HG02642 (cell line): ENCODE results near the gene RSAD2.
"Not testable (repeated sequence)": the region's sequence is repeated elsewhere in the genome, so short reads cannot be mapped to it uniquely, and the experiment has no call there.

Experiments used
- ATAC-seq: cut with Tn5 transposase; IDR thresholded peaks from one replicate; pipeline ENCODE4 v1.9.1; 2021; ENCODE audit warnings: mild to moderate bottlenecking; ENCODE audit not compliant: unreplicated experiment, poor library complexity

RSAD2 gene

DNA sequence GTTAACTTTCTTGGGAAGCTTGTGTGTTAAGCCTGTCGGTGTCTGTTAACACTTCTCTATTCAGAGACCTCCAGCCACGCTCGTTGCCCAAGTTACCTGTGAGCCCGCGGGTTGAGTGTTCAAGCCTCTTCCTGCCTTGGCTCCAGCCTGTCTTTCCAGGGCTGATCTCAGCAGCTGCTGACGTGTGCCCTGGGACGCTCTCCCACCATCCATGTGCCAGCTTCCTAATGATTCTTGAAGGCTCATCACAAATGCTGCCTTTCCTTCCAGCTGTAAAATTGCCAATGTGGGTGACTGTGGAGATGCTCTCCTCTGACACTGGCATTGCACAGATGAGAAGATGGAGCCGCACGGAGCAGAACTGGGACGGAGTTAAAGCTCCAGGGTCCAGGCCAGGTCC is 45.7 kb downstream of the RSAD2 start:
- no peak for ATAC-seq

DNA sequence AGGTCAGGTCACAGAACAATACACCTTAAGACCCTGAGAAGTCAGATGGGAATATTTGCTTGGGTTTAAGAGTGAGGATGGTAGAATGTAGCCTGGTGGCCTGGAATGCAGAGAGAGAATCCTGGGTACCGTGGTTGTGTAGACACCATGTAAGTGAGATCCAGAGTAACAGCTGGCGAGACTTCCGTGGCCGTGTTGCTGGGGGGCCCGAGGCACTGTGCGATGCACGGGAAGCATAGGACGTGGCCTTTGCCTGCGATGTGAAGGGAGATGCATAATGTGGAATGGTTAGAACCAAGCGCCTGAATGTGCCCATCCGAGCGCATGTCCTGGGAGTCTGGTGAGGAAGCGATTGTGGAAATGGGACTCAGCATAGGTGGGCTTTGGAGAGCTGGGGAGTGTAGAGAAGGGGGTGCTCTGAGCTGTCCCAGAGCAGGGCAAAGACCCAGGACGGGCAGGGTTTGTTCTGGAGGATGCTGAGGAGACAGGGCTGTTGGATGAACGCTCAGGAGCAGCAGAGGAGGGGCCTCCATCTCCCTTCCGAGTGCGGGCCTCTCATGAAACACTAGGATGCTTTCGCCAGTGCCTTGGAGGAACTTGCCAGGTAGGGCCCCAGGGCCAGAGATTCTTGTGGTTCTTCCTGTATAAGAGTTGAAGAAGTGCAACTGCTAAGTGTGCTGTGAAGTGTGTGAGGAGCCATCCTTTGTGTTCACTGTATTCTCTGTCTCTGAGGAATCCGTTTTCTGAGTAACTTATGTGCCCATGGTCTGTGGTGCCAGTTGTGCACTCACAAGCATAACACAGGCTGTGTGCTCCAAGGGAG is 46.7 kb downstream of the RSAD2 start:
- ATAC-seq: no peak

DNA sequence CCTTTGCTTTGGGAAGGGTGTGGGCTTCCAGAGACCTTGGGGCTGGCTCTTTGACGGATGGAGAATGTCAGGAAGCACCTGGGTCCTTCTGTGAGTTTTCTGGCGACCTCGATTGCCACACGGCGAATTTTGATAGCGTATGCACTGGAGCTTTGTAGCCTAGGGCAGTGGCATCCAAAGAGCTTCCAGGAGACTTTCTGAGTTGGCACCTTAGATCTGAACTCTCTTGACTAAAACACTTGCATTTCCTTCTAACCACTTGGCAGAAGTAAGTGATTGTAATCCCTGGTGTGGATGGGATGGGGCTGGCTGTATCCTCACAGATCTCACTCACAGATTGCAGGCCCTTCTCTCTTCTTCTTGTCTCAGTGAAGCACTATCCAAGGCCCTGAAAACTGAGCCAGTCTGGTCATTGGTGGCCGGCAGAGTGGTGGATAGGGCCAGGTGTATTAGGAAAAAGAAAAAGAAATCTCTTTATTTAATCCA is 47.4 kb downstream of the RSAD2 start:
- no peak for ATAC-seq

DNA sequence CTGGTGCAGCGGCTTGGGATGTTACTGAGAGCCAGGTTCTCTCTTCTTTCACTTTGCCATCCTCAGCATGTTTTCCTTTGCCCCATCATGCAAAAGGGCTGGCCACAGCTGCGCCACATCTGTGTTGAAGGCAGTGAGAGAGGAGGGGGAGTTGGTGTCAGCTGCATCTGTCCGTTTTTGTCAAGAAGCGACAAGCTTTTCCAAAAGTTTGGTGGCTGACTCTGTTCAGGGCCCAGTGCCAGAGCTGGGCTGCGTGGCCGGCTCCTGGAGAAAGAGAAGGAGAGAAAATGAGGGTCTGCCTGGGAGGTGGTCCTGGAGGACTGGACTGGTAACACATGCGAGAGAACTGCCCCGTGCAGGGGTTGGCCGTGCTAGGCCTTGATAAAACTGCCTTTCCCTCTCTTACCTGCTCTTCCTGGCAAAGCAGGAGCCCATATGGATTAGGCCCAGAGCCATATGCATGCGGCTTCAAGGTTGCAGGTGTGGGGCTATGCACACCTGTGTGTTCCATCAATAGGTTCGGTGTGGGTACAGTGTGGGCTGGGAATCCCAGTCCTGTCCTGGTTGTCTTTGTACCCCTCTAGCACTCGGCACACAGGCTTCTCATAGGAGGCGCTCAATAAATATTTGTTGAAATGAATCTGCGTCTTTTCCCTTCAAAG is 48.6 kb downstream of the RSAD2 start:
- ATAC-seq: no peak

DNA sequence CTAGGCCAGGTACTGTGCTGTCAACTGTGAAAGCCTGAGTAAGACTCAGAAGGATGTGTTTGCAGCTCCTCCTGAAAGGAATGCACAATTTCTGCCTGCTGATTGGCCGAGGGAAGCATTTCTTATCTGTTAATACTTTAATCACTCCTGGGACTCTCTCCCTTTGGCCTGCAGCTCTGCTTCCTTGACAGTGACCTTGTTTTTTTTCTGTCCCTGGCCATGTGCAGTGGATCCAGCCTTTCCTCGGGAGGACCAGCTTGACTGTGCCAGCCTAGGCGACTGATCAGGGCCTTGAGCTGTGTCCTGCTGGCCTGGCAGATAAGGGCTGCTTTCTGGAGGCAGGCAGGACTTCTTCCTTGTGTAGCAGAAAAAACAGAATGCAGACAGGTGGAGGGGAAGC is 49.6 kb downstream of the RSAD2 start:
- no peak for ATAC-seq

DNA sequence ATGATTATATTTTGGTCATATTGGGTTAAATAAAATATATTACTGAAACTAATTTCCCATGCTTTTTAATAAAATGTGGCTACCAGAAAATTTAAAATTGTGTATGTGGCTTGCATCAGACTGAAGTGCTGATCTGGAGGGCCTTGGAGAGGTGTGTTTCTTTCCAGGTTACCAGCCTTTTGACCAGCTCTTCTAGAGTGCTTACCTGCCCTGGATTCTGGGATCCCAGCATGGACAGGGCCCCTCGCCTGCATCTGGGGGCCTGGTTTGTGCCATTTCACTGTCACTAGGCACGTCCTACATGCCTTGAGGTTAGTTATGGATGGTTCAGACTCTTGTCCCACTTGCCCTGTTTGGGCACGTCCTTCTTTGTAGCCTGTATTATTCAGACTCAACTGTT is 50.2 kb downstream of the RSAD2 start:
- ATAC-seq: no peak

DNA sequence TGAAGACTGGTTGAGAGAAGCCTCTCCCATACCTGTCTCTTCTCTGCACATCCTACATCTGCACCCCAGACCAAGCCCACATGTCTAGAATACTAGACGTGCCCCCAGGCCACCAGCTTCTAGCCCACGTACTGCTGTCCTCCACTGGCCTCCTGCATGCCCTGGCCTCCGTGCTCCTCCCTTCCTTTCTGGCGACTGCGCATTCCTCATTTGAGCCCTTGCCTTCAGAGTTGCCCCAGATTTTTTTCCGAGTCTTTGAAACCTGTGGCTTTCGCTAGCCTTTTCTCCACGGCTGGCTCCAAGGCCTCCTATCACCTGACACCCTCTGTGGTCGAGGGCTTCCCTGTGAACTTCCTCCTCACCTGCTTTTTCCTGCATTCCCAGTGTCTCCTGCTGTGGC is 50.9 kb downstream of the RSAD2 start:
- no peak for ATAC-seq

DNA sequence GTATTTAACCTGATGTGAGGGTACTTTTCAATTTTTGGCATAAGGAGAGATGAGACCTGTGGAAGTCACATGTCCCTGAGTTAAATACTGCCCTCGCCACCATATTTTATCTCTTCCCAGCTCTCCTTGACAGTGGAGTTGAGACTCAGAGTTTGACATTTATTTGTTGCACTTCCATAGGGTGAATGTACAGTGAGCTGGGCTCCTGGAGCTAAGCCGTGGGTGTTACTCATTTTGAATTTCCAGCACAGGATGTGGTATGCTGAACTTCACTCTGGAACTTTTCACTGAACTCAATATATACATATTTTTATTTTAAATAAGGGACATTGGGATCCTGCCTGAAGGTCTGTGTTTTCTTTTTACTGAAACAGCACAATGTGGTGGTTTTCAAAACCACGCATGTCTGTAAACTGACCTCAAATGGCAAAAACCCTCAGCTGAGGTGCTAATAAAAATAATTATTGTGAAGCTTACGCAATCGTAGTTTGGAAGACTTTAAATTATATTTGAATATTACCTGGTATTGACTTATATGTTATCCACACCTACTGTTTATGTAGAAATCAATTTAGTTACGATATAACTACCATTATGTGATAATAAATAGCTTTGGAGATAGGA is 51.7 kb downstream of the RSAD2 start:
- ATAC-seq: no peak

DNA sequence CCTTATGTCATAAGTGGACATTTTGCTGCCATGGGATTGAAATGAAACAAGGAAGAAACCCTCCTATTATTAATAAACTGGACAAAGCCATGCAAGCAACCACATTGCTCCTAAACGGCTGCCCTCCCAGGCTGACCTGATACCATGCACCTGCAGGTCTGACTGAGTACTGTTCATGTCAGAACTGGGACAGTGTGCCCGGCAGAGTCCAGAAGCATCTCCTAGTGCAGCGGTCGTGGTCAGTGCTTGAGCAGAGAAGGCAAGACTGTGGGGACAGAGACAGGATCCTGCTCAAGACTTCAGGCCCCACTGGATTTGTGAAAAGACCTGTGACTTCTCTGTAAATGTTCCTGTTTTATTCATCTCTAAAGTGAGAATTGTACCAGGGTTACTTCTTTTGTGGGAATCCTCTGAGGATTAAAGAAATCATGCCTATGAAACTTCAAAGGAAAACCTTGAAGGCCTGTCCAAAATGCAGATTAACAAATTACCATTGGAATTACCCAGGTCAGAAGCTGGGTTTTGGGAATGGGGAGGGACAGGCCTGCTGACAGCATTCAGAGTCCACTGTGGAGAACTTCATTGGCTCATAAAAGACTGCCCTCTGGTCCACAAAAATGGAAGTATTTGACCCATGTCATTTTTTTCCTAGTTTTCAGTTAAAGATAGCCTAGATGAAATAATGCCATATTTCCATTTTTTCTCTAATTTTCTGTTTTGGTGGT is 53.5 kb downstream of the RSAD2 start:
- ATAC-seq: no peak

DNA sequence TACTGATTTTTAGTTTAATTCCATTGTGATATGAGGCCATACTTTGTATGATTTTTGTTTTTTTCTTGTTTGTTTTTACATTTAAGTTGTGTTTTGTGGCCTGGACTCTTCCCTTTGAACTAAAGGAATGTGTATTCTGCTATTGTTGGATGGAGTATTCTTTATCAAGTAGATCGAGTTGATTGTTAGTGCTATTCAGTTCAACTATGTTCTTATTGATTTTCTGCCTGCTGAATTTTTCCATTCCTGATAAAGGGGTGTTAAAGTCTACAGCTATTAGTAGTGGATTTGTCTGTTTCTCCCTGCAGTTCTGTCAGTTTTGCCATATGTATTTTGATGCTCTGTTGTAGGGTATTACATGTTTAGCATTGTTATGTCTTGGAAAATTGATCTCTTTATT is 54.2 kb downstream of the RSAD2 start:
- no peak for ATAC-seq

DNA sequence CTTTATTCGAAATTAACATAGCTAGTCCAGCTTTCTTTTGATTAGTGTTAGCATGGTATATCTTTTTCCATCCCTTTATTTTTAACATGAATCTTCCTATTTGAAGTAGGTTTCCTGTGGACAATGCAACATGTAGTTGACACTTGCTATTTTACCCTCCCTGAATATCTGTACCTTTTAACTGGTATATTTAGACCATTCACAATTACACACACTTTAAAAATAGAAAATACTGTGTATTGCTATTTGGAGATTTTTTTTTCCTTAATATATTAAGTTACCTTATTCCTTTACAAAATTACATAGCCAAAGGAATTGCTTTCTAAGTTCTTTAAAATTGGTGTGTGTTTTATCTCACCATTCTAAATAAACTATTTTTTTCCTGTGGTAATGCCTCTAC is 54.6 kb downstream of the RSAD2 start:
- no peak for ATAC-seq

DNA sequence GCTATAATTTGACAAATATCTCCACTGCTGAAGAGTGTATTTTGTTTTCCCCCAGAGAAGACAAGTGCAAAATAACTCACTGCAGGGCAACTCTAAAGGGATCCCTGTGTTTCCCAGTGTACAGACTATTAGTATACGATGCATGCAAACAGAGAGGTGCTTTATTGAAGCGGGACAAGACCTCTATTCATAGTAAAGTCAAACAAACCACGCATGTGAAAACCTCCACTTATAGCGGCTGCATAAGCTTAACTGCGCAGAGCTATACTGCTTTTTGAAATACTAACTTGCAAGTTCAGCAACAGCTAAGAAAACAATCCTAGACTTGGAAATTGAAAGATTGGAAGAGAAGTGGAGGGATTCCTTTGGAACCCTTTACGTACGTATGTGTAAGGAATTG is 55.3 kb downstream of the RSAD2 start:
- ATAC-seq: no peak

DNA sequence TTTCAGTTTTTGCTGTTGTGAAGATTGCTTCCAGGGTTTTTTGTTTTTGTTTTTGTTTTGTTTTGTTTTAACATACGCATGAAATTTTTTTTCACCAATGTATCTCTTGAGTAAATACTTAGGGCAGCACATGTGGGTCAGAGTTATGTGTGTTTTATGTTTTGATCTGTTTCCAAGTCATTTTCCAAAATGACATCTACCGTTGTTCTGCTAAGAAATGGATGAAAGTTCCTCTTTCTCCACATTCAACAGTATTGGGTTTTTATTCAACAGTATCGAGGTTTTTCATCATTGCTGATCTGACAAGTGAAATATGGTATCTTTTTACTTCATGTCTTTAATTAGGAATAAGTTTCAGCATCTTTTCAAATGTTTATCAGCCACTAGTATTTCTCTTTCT is 56.3 kb downstream of the RSAD2 start:
- ATAC-seq: no peak

DNA sequence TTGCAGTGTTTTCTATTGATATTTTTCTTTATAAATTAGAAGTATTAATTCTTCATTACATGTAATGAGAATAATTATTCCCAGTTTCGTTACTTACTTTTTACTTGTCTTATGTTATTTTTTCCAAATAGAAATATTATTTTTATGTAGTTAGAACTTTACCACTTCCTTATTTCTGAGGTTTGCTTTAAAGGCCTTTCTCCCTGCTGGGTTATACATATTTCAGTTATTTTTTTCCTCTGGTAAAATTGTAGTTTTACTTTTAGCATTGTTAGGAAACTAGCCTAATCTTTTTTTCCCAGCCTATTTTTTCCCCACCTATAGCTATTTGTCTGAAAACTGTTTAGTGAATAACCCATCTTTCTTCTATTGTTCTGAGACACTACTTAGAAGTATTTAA is 56.8 kb downstream of the RSAD2 start:
- no peak for ATAC-seq

DNA sequence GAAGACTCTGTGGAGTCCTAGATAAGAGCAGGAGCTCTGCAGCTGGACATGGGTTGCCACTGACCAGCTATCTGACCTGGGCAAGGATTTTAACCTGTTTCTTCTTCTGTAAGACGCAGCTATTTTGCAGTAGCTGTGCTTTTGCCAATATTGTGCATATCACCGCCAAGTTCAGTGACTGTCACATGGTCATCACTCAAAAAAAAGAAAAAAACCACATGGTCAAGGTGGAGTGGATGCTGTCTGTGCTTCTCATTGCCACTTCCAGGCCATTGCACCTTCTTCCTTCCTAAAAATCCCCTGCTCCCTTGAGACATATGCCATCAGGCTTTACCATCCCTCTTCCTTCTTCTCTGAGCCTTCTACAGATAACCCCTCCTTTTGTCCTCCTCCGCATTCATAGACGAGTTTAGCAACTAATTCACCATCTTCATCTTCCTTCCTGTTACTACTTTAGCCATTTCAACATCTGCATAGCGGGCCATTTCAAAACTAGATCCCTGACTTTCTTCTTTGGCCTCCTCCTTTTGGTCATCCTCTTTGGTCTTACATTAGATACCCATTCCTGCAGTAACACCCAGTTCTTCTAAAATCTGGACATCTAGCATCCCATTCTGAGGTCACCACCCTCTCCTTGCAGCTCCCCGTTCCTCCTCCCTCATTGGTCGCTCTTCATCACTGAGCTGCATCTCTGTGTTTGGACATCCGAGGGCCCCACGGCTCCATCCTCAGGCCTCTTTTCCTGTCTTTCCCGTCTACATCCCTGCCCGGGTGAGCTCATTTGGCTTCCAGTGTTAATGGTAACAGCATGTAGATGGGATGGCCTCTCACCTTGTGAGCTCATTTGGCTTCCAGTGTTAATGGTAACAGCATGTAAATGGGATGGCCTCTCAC is 57.4 kb downstream of the RSAD2 start:
- no peak for ATAC-seq

DNA sequence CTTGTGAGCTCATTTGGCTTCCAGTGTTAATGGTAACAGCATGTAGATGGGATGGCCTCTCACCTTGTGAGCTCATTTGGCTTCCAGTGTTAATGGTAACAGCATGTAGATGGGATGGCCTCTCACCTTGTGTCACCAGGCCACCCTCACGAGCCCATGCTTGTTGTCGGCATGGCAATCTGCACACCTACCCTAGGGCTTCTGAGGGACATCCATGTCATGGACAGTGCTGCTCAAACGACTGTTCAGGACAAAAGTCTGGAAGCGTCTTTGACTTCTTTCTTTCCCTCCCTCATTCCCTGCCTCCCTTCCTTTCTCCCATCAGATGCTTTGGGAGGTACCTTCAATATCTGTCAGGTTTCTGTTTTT is 58.1 kb downstream of the RSAD2 start:
- ATAC-seq: not testable (repeated sequence)

DNA sequence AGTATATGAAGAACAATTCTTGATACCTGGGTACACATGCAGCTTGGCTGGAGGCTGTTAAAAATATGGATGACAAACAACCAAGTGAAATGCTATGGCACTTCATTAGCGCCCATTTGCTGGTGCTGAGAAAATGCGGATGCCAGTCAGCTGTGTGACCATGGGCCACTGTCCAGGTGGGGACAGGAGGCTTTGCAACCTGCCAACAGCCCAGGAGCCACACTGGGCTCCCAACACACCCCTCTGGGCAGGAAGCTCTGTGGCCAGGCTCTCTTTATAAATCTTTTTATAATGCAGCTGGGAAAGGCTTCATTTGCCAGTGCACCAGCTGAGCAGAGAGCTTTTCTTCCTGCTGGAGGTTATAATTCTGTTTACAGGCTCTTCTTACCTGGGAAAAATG is 59.6 kb downstream of the RSAD2 start:
- no peak for ATAC-seq

DNA sequence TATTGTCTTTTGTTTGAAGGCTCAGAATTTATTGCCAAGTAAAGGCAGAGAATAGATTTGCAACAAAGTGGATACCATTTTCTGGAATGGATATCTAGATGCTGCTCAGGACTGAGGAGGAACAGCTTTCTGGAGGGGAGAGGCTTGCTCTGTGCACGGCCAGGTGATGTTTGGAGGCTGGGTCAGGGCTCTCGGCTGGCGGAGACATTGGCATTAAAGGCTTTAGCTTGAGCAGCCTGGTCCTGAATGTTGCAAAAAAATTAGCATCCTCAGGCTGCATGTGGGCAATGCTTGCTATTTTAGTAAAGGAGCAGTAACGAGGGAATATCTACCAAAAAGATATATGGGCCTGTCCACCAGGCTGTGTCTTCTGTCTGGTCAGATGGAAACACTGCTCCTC is 60.0 kb downstream of the RSAD2 start:
- ATAC-seq: no peak

DNA sequence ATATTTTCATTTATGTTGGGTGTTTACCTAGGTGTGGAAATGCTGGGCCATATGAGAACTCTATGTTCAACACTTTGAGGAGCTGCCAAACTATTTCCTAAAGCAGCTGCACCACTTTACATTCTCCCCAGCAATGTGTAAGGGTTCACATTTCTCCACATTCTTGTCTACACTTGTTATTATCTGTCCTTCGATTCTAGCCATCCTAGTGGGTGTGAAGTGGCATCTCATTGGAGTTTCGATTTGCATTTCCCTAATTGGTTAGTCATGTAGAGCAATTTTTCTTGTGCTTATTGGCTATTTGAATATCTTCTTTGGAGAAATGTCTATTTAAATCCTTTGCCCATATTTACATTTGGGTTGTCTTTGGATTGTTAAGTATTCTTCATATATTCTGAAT is 61.5 kb downstream of the RSAD2 start:
- ATAC-seq: no peak

DNA sequence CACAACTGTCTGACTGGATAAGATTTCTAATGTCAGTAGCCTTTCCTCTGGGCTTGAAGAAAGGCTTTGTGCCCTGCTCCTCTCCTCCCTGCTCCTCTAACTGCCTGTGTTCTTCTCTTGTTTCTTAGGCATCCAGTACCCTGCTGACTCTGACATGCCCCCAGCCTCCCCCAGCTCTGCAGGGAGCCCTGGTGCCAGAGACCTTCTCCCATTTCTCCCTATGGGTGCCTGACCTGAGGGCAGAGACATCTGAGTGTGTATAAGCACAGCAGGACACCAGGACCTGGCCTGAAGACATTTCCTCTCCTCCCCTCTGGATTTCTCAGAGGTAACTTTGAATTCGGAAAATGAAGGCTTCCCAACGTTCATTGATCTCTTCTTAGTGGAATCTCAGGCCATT is 63.2 kb downstream of the RSAD2 start:
- ATAC-seq: no peak
